SU-DHL-6 (cell line): ENCODE data around the gene IRAK2.
A peak's percentile ranks its signal among the peaks of the same experiment; 100 is the strongest.

ENCODE experiments used
- H2AFZ ChIP-seq: fragments of 200-600 bp; sonication (generic); 2 replicates; pipeline ENCODE4 v1.6.1; 2014; ENCODE audit warnings: low read depth, mild to moderate bottlenecking, moderate library complexity, mixed read lengths, antibody characterized with exemption, low read length; ENCODE audit not compliant: severe bottlenecking
- H3F3A ChIP-seq: fragments of 200-600 bp; shearing (Covaris generic); 2 replicates; pipeline ENCODE4 v1.6.0; 2016; ENCODE audit warnings: antibody characterized with exemption, mild to moderate bottlenecking; ENCODE audit not compliant: insufficient read depth
- H3K27ac ChIP-seq: fragments of 200-600 bp; sonication (generic); 2 replicates; pipeline ENCODE4 v1.5.1; 2016; ENCODE audit warnings: low read depth, mild to moderate bottlenecking, low read length, moderate library complexity, mixed read lengths
- H3K27me3 ChIP-seq: fragments of 200-600 bp; sonication (generic), shearing (Covaris generic); 2 replicates; pipeline ENCODE4 v1.6.0; 2014; ENCODE audit warnings: mild to moderate bottlenecking, low read length
- H3K36me3 ChIP-seq: fragments of 200-600 bp; sonication (generic); 2 replicates; pipeline ENCODE4 v1.6.1; 2014; ENCODE audit warnings: mild to moderate bottlenecking, low read length, mixed read lengths
- H3K4me2 ChIP-seq: fragments of 300-600, 200-600 bp; shearing (Covaris generic), sonication (generic); 2 replicates; pipeline ENCODE4 v1.6.0; 2014; ENCODE audit warnings: low read length, low read depth, mild to moderate bottlenecking; ENCODE audit not compliant: poor library complexity, severe bottlenecking
- H3K4me3 ChIP-seq: fragments of 200-600 bp; sonication (generic); 2 replicates; pipeline ENCODE4 v1.5.1; 2014; ENCODE audit warnings: antibody characterized with exemption, low read length, mild to moderate bottlenecking, mixed read lengths; ENCODE audit not compliant: insufficient read depth, poor library complexity, severe bottlenecking
- H3K79me2 ChIP-seq: fragments of 200-600 bp; sonication (generic); 2 replicates; pipeline ENCODE4 v1.6.1; 2014; ENCODE audit warnings: mild to moderate bottlenecking, low read length, moderate library complexity; ENCODE audit not compliant: insufficient read depth
- H3K9ac ChIP-seq: fragments of 200-600 bp; sonication (generic); 2 replicates; pipeline ENCODE4 v1.7.0; 2014; ENCODE audit warnings: mild to moderate bottlenecking, low read length
- H3K9me2 ChIP-seq: fragments of 200-600 bp; sonication (generic); replicated peaks from 2 replicates; pipeline ENCODE4 v1.6.1; 2014; ENCODE audit warnings: low read length; ENCODE audit not compliant: insufficient read depth
- H3K9me3 ChIP-seq: fragments of 200-600 bp; sonication (generic); 2 replicates; pipeline ENCODE4 v1.6.1; 2014; ENCODE audit warnings: low read length, mixed read lengths; ENCODE audit not compliant: insufficient read depth
- H4K20me1 ChIP-seq: fragments of 200-600 bp; sonication (generic); 2 replicates; pipeline ENCODE4 v1.6.1; 2014; ENCODE audit warnings: low read depth, mild to moderate bottlenecking, antibody characterized with exemption, low read length, moderate library complexity, mixed read lengths
- CTCF ChIP-seq: fragments of 200-600 bp; sonication (generic); IDR thresholded peaks from one replicate; pipeline ENCODE4 v1.5.1; 2017; ENCODE audit warnings: antibody characterized with exemption, mild to moderate bottlenecking, low read length, moderate library complexity; ENCODE audit not compliant: insufficient read depth, poor library complexity, severe bottlenecking
- EZH2phosphoT487 ChIP-seq: fragments of 200-600 bp; sonication (generic), shearing (Covaris generic); conservative IDR thresholded peaks from 2 replicates; pipeline ENCODE4 v1.6.1; 2018; ENCODE audit warnings: mild to moderate bottlenecking, antibody characterized with exemption, low read length, moderate library complexity, mixed read lengths

IRAK2 gene

GRCh38 chr3:10116928-10117327, 47.8 kb upstream of the IRAK2 start:
- H3K79me2 ChIP-seq, result peaks cover 60% of the 10 kb centered on the region
- H3K9me2 ChIP-seq, result no peaks in the 10 kb centered on the region
- peak overlapping the region; percentile 88 for H3K4me2 ChIP-seq
- no peaks in the 10 kb centered on the region for H3K9me3 ChIP-seq
- H3K9ac ChIP-seq, result peak overlapping the region; percentile 74
- H3K36me3 ChIP-seq, result peaks cover 3% of the 10 kb centered on the region; the same call in 1 of the 2 replicates
- H3K27ac ChIP-seq, result no peak overlapping the region
- no peaks in the 10 kb centered on the region for H3F3A ChIP-seq
- H2AFZ ChIP-seq, result no peak overlapping the region
- TF ChIP-seq CTCF, result no peak
- no peak for TF ChIP-seq EZH2phosphoT487
- H3K4me3 ChIP-seq, result peak overlapping the region; percentile 65
- no peaks in the 10 kb centered on the region for H3K27me3 ChIP-seq
- no peaks in the 10 kb centered on the region for H4K20me1 ChIP-seq

- H4K20me1 ChIP-seq, result no peaks in the 10 kb centered on the region
- TF ChIP-seq CTCF, result no peak
- no peak for TF ChIP-seq EZH2phosphoT487
- H2AFZ ChIP-seq, result no peak overlapping the region
- no peaks in the 10 kb centered on the region for H3F3A ChIP-seq
- no peak overlapping the region for H3K4me3 ChIP-seq
- no peak overlapping the region for H3K4me2 ChIP-seq
- H3K9ac ChIP-seq, result no peak overlapping the region
- no peaks in the 10 kb centered on the region for H3K27me3 ChIP-seq
- H3K79me2 ChIP-seq, result peaks cover 78% of the 10 kb centered on the region
- no peak overlapping the region for H3K27ac ChIP-seq
- H3K36me3 ChIP-seq, result peaks cover 3% of the 10 kb centered on the region; the same call in 1 of the 2 replicates
- no peaks in the 10 kb centered on the region for H3K9me2 ChIP-seq
- no peaks in the 10 kb centered on the region for H3K9me3 ChIP-seq
Observed at GRCh38 chr3:10119376-10119775, 45.3 kb upstream of the IRAK2 start.

GRCh38 chr3:10121064-10121463, 43.7 kb upstream of the IRAK2 start:
- TF ChIP-seq CTCF (no peak), EZH2phosphoT487 (no peak)
- Histone ChIP-seq H3K9me2 (no peaks in the 10 kb centered on the region), H4K20me1 (no peaks in the 10 kb centered on the region), H3K9me3 (no peaks in the 10 kb centered on the region), H3K4me2 (no peak overlapping the region), H3K27ac (no peak overlapping the region), H3K4me3 (no peak overlapping the region), H3K27me3 (no peaks in the 10 kb centered on the region), H3K36me3 (peaks cover 3% of the 10 kb centered on the region; the same call in 1 of the 2 replicates), H3K9ac (no peak overlapping the region), H3K79me2 (peaks cover 79% of the 10 kb centered on the region), H3F3A (no peaks in the 10 kb centered on the region), H2AFZ (no peak overlapping the region)
